Measurements from ENCODE around the gene NCOA1.

DNA sequence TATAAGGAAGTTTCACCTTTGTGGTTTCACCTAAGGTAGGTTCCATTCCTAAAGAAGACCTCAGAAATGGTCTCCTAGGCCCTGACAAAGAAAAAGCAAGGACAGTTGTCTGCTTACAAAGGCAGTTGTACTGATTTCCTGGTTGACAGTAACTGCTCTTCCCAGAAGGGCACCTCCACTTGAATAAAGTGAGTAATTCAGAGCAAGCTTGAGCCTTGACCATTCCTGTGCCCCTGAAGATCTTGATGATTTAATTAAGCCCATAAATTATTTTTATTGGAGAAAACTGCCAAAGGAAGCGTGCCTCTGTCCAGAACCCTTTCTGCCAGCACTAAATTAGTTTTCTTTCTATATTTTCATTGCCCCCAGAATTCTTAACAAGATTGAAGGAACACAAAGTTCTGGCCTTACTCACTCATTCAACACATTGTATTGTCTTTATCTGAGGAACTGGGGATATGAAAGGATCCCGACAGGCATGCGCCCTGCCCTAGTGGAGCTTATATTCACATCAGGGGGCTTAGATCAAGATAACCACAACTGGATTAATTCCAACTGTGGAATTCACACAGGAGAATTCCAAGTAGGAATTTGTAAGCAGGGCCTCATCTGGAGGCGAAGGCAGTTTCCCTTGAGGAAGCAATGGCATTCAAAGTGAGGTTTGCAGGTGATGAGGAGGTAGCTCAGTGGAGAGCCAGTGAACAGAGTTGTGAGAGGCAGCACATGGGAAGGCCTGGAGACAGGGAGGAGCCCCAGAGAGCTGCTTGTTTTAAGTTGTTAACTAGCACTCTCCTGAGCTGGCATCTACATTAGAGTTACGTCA is 280.9 kb downstream of the NCOA1 start:
- TF ChIP-seq, protein P1, sequence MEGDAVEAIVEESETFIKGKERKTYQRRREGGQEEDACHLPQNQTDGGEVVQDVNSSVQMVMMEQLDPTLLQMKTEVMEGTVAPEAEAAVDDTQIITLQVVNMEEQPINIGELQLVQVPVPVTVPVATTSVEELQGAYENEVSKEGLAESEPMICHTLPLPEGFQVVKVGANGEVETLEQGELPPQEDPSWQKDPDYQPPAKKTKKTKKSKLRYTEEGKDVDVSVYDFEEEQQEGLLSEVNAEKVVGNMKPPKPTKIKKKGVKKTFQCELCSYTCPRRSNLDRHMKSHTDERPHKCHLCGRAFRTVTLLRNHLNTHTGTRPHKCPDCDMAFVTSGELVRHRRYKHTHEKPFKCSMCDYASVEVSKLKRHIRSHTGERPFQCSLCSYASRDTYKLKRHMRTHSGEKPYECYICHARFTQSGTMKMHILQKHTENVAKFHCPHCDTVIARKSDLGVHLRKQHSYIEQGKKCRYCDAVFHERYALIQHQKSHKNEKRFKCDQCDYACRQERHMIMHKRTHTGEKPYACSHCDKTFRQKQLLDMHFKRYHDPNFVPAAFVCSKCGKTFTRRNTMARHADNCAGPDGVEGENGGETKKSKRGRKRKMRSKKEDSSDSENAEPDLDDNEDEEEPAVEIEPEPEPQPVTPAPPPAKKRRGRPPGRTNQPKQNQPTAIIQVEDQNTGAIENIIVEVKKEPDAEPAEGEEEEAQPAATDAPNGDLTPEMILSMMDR (conservative IDR thresholded peaks at IDR 0.05; ENCODE audit: low read depth, low read length), result no peak
- TF ChIP-seq RFX5 (IDR thresholded peaks at IDR 0.05; ENCODE audit: low read depth, low read length), result no peak
- TF ChIP-seq RAD21 (IDR thresholded peaks at IDR 0.05; ENCODE audit: low read length), result no peak
- no peak for TF ChIP-seq CEBPB (IDR thresholded peaks at IDR 0.05; ENCODE audit: low read depth, low read length)
- TF ChIP-seq MXI1 (IDR thresholded peaks at IDR 0.05; ENCODE audit: borderline replicate concordance, low read depth, low read length), result no peak
- no peak for TF ChIP-seq POLR2A (IDR thresholded peaks at IDR 0.05; ENCODE audit: low read depth, low read length)

All from IMR-90 (cell line).